TTC549 (cell line): ENCODE measurements around the gene NEURL1B.

Experiments
- FAIRE-seq: peaks from 2 replicates; lab custom pipeline; 2012; peaks lifted over from hg19 to GRCh38; lab: Jason Lieb, UNC

Gene NEURL1B

DNA sequence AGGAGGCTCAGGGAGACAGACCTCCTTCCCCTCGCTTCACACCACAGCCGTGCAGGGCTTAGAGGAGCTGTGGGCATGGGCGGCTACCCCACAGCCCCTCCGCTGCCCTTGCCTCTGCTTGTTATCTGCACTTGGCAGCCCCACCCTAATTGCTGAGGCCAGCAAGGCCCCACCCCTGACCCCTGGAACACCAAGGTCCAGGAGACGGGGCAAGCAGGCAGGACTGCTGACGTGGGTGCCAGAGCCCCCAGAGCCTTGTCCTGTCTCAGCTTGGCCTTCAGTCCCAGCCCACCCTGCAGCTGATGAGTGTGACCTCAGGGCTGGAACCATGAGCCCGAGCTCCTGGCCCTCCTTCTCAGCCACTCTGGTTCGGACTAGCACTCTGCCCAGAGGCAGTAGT lies 29.1 kb upstream of the NEURL1B start:
- no peak for FAIRE-seq

DNA sequence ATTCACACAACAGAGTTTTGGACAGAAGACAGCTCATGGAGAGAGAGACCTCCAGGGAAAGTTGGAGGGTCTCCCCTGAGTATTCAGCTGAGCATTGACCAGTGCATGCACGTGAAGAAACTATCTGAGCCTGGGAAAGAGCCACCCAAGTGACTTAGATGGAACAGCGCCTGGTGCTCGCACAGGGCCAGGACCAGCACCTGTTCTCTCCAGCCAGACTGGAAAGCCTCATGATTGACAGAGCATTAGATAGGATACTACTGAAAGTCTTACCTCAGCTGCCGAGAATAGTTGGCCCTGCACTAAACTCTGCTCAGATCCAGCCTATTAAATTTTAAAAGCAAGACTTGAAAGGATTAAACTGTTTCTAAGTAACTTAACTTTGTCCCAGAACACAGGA lies 28.3 kb upstream of the NEURL1B start:
- FAIRE-seq: no peak

GRCh38 chr5:172616136-172616535 lies 24.9 kb upstream of the NEURL1B start:
- FAIRE-seq: no peak

GRCh38 chr5:172616730-172617129 lies 24.3 kb upstream of the NEURL1B start:
- FAIRE-seq: no peak

GRCh38 chr5:172617817-172618216 lies 23.2 kb upstream of the NEURL1B start:
- FAIRE-seq: no peak

- no peak for FAIRE-seq
Measured at GRCh38 chr5:172618574-172619365, 22.3 kb upstream of the NEURL1B start.

- no peak for FAIRE-seq
Measured at GRCh38 chr5:172620506-172620905, 20.6 kb upstream of the NEURL1B start.

DNA sequence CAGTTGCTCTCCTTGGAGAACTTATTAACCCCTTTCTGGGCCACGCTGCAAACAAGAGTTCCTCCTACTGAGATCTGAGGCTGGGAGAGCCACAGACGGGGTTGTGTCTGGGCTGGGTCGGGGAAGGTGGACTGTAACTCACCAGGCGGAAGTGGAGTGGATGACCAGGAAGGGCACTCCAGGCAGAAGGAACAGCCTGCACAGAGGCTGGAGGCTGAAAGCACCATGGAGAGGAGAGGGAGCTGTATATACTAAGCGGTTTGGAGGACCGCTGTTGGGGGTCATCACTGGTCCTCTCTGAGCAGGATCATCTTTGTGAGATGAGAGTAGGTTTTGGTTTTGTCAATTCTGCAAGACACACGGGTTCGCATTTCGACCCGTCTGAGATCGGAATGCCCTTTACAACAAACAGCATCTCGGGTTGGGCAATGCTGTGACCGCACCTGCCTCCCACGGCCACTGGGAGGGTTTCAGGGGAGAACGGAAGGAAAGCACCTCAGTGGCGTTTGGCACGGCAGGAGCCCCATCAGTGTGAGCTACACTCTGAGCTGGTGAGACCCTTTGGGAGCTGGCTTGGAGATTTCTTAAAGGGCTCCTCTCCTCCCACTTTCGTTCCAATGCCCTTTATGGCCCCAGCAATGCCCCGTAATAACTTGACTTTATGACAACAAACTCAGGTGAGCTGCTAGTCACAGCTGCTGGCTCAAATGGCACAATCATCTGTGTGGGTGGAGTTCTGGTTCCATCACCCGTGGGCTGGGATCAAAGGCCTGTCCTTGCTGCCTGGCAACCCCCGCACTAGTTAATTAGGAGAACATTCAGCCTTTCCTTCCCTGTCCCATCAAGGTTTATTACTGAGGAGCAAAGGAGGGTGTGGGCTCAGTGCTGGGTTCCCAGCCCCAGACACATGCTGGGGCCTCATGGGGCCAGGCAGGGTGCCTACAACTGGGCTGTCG lies 18.7 kb upstream of the NEURL1B start:
- FAIRE-seq: no peak

DNA sequence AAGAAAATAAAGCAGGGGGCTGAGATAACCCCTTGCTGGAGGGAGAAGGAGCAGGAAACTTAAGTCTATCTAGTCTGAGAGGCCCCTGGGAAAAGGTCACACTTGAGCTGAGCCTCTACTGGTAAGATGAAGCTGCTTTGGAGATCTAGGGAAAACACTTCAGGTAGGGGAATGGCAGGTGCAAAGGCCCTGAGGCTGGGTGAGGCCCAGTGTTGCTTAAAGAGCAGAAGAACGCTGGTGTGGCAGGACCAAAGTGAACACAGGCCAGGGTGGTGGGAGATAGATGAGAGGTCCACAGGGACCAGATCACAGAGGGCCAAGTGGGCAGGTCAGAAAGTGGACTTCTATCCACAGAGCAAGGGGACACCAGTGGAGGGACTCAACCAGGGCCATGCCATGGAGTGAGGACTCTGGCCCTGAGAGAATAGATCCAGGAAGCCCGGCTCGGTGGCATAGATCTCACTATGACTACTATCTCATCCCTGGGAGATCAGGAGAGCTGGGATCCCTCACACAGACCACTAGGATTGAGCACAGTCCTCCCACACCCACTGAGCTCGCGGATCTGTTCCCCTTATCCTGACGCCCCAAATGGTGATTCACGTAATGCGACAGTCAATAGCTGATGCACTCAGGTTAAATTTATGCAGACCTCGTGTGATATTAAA lies 17.6 kb upstream of the NEURL1B start:
- FAIRE-seq: no peak

DNA sequence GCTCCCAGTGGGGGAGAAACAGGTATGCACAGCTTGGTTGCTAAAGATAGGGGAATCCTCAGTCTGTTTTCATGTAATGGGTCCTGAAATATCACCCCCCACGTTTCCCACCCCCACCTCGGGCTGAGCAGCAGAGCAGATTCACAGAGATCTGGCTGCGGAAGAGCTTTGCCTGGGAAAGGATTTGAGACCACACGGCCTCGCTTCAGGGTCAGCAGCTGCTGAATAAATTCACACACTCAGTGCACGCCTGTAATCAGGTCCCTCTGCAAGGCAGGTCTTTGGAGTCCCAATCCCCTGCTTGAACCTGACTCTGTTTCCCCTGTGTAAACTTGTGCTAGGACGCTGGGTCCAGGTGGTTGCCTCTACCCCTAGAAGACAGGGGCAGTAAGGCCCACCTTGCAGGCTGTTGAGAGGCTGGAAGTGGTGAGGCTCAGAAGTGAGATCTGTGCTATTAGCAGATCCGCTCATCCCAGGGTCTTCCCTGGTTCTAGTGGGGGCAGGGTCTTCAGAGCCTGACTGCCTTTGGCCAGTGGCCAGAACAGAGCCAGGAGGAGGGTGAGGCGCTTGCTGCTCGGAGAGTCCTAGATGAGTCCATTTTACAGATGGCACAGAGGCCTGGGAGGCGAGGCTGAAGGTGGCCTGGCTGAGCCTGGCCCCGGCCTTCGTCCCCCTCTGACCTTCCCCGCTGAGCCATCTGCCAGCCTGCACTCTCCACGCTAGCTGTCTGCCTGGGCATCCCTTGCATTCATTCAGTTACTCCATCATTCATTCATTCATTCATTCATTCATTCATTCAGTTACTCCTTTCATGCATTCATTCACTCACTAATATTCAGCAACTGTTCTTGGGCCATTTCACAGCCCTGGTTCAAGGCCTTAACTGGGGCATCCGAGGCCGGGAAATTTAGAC lies 16.7 kb upstream of the NEURL1B start:
- no peak for FAIRE-seq

DNA sequence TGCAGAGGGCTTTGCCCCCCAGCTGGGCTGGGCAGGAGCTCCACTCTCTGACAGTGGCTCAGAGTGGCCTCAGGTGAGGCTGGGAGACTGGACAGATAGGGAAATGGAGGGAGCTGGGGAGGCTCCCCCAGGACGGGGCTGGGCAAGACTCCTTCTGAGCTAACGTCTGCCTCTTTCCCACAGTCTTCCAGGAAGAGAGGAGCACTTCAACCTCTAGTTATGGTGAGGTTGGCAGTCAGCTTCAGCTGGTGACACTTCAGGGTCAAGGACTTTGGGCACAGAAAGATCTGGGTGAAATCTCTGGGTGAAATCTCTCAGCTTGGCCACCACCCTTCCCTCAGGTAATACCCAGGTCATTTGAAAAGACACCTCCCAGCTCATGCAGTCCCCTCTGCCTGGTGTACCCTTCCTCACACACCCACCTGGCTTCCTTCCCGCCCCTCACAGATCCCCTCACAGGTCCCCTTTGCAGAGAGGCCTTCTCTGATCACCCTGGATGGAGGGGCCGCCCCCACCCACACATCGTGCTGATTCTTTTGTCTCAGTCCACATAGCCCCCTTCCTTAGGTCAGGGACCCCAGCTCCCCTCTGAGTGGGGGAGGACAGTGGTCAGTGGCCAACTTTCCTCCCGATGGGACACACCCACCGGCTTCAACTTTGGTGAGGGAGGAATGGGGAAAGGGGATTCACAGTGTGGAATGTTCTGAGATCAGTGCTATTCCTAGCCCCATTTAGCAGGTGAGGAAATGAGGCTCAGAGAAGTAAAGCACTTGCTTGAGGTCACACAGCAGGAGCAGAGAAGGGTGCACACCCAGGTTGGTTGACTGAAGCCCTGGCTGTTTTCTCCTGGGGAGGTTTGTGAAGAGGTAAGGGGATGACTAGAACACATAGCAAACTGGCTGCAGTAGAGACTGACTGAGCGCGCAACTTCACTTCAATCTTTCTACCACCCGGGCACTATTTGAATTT lies 15.8 kb upstream of the NEURL1B start:
- no peak for FAIRE-seq

- FAIRE-seq: no peak
Measured at GRCh38 chr5:172626031-172626581, 15.0 kb upstream of the NEURL1B start.

GRCh38 chr5:172630082-172630481 lies 11.0 kb upstream of the NEURL1B start:
- FAIRE-seq: no peak

DNA sequence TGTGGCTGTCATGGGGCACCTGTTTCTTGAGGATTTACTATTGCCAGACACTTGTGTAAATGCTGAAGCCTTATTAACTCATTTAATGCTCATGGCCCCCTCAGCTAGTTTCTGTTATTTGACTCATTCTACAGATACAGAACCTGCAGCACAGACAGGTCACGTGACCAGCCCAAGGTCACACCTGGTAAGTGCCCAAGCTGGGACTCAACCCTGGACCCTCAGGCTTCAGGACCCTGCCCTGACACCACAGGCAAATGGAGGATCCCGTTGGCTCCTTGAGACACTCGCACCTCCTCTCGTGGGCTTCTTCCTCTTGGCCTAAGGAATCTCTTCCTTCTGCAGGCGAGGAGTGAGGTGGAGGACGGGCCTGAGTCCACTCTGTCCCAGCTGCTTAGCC lies 10.6 kb upstream of the NEURL1B start:
- no peak for FAIRE-seq

DNA sequence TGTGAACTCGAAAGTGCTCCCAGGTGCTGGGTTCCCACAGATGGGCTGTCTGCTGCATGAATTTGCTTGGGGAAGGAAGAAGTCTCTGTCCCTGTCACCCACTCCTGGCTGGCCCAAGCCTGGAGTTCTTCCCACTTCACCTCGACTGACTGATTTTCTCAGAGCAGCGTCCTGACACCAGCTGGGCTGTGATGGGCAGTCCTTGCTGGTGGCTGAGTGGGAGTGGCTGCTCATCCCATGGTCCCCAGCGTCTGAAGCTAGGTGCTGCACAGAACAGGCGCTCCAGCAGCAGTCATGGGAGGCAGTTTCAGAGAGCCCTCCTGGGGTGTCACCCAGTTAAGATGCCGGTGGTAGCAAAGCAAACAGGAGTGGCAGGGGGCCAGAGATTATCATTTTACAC lies 10.1 kb upstream of the NEURL1B start:
- FAIRE-seq: no peak

- no peak for FAIRE-seq
Measured at GRCh38 chr5:172632346-172633092, 8.5 kb upstream of the NEURL1B start.

GRCh38 chr5:172633403-172633970 lies 7.6 kb upstream of the NEURL1B start:
- no peak for FAIRE-seq

DNA sequence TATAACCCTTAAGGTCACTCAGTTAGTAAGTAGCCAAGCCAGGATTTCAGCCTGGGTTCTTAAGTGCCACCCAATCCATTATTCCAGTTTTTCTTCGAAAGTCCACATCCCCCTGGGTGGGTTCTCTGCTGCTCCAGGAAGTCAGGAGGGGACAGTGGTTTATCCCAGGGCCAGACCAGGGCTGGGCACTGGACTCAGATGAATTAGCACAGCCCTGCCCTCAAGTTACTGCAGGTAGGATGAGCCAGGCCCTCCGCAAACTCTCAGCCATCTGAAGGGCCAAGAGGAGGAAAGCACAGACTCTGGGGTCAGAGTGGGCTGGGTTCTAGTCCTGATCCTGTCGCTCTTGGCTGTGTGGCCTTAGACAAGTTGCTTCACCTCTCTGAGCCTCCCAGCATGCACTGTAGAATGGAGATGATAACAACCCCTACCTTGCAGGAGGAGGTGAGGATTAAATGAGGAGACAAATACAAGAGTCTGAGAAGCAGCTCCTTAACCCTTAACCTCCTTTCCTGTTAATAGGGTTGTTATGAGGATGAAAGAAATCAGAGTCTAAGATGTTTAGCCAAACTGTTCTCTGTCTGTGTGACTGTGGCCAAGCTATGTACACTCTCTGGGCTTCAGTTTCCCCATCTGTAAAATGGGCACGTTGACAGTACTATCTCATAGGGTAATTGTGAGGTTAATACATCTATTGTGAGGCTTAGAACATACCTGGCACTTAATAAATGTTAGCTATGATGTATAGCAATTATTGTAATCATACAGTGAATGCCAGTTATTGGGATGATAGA lies 6.8 kb upstream of the NEURL1B start:
- FAIRE-seq: no peak
